Measurements from ENCODE around the gene GMPR2. TPM values are rescaled to one million over a fixed set of nuclear protein-coding genes. Genes with fewer than 3 reads are reported as not detected.

GMPR2 gene
- total and polyA plus RNA-seq, 2 experiments from 2014 or later, result 60.6 to 70.6 TPM

DNA sequence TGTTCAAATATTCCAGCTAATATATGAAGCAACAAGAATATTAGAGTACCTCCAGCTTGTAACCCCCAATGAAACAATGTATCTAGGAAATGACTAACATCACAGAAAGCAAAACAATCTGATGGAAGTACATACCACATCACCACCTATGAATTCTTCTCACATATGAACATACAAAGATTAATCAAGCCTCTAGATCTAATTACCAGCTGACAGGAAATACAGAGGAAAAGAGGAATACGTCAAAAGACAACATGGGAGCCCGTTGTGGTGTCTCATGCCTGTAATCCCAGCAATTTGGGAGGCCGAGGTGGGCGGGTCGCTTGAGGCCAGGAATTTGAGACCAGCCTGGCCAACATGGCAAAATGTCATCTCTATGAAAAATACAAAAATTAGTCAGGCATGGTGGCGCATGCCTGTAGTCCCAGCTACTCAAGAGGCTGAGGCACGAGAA is 8.1 kb upstream of the GMPR2 start (continued):
- TF ChIP-seq ZNF114 (CRISPR knock-in tag; IDR thresholded peaks at IDR 0.05) (no peak), EZH2phosphoT487 (IDR thresholded peaks at IDR 0.05; ENCODE audit: unreplicated experiment) (no peak), NANOG (IDR thresholded peaks at IDR 0.05; ENCODE audit: borderline replicate concordance) (no peak)

GRCh38 chr14:24226473-24226872 is 6.3 kb upstream of the GMPR2 start:
- Histone ChIP-seq H3K79me2 (replicated peaks; ENCODE audit: insufficient read depth) (peaks cover 97% of the 10 kb centered on the region), H3K36me3 (ENCODE audit: insufficient read depth) (peaks cover 12% of the 10 kb centered on the region), H4K20me1 (replicated peaks; ENCODE audit: insufficient read depth) (peaks cover 26% of the 10 kb centered on the region), H3K27me3 (ENCODE audit: insufficient read depth) (no peaks in the 10 kb centered on the region), H3K4me1 (ENCODE audit: insufficient read depth) (peaks cover 5% of the 10 kb centered on the region), H3K4me3 (no peak overlapping the region), H3F3A (replicated peaks; ENCODE audit: low read depth) (no peaks in the 10 kb centered on the region), H3K4me2 (no peak overlapping the region), H3K9me2 (ENCODE audit: insufficient read depth) (no peaks in the 10 kb centered on the region), H3K27ac (ENCODE audit: low read depth) (no peak overlapping the region), H2AFZ (no peak overlapping the region)
- Mint-ChIP-seq H3K36me3 (ENCODE audit: low read depth) (peaks cover 9% of the 10 kb centered on the region), H3K27ac (no peak overlapping the region), H3K4me3 (no peak overlapping the region), H3K9me3 (no peaks in the 10 kb centered on the region), H3K27me3 (ENCODE audit: insufficient read depth, low read depth, poor library complexity) (no peaks in the 10 kb centered on the region), H3K4me1 (peaks cover 6% of the 10 kb centered on the region; the same call in 1 of the 3 replicates)
- ATAC-seq, result no peak
- TF ChIP-seq ZNF462 (CRISPR knock-in tag; IDR thresholded peaks at IDR 0.05), result no peak
- DNase-seq (ENCODE audit: low spot score), result no peak

- H3K4me3 ChIP-seq, result no peak overlapping the region
- H3K79me2 ChIP-seq (replicated peaks; ENCODE audit: insufficient read depth), result peaks cover 84% of the 10 kb centered on the region
- no peak overlapping the region for H3K27ac ChIP-seq (ENCODE audit: low read depth)
- H3K4me1 ChIP-seq (ENCODE audit: insufficient read depth), result peaks cover 13% of the 10 kb centered on the region
- no peaks in the 10 kb centered on the region for H3K9me2 ChIP-seq (ENCODE audit: insufficient read depth)
- no peak for DNase-seq (ENCODE audit: low spot score)
- Mint-ChIP-seq H3K36me3 (ENCODE audit: low read depth) (peaks cover 9% of the 10 kb centered on the region), H3K27ac (no peak overlapping the region), H3K4me1 (peaks cover 11% of the 10 kb centered on the region), H3K9me3 (no peaks in the 10 kb centered on the region), H3K4me3 (no peak overlapping the region; the same call in 2 of the 3 replicates), H3K27me3 (ENCODE audit: insufficient read depth, low read depth, poor library complexity) (peaks cover 7% of the 10 kb centered on the region)
- no peak overlapping the region for H2AFZ ChIP-seq
- no peak for ATAC-seq
- TF ChIP-seq POLR2AphosphoS5 (IDR thresholded peaks at IDR 0.05; ENCODE audit: low read depth) (no peak), NANOG (IDR thresholded peaks at IDR 0.05; ENCODE audit: borderline replicate concordance) (no peak), EZH2phosphoT487 (IDR thresholded peaks at IDR 0.05; ENCODE audit: unreplicated experiment) (no peak), ZNF114 (CRISPR knock-in tag; IDR thresholded peaks at IDR 0.05) (no peak)
- TF ChIP-seq, protein P1, sequence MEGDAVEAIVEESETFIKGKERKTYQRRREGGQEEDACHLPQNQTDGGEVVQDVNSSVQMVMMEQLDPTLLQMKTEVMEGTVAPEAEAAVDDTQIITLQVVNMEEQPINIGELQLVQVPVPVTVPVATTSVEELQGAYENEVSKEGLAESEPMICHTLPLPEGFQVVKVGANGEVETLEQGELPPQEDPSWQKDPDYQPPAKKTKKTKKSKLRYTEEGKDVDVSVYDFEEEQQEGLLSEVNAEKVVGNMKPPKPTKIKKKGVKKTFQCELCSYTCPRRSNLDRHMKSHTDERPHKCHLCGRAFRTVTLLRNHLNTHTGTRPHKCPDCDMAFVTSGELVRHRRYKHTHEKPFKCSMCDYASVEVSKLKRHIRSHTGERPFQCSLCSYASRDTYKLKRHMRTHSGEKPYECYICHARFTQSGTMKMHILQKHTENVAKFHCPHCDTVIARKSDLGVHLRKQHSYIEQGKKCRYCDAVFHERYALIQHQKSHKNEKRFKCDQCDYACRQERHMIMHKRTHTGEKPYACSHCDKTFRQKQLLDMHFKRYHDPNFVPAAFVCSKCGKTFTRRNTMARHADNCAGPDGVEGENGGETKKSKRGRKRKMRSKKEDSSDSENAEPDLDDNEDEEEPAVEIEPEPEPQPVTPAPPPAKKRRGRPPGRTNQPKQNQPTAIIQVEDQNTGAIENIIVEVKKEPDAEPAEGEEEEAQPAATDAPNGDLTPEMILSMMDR (conservative IDR thresholded peaks at IDR 0.05; ENCODE audit: low read depth in 2 of 2), result no peak
- TF ChIP-seq, protein P2, sequence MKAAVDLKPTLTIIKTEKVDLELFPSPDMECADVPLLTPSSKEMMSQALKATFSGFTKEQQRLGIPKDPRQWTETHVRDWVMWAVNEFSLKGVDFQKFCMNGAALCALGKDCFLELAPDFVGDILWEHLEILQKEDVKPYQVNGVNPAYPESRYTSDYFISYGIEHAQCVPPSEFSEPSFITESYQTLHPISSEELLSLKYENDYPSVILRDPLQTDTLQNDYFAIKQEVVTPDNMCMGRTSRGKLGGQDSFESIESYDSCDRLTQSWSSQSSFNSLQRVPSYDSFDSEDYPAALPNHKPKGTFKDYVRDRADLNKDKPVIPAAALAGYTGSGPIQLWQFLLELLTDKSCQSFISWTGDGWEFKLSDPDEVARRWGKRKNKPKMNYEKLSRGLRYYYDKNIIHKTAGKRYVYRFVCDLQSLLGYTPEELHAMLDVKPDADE (IDR thresholded peaks at IDR 0.05), result no peak
- H3K36me3 ChIP-seq (ENCODE audit: insufficient read depth), result peaks cover 12% of the 10 kb centered on the region
- H3K27me3 ChIP-seq (ENCODE audit: insufficient read depth), result no peaks in the 10 kb centered on the region
- no peak overlapping the region for H3K4me2 ChIP-seq
- H4K20me1 ChIP-seq (replicated peaks; ENCODE audit: insufficient read depth), result peaks cover 20% of the 10 kb centered on the region
- peaks cover 7% of the 10 kb centered on the region; the same call in 1 of the 2 replicates for H3F3A ChIP-seq (replicated peaks; ENCODE audit: low read depth)
These were observed 3.8 kb upstream of the GMPR2 start for GRCh38 chr14:24228902-24229301.
